CD14-positive monocyte (primary cell): ENCODE data around the gene NMT1. TPM values are rescaled to one million over a fixed set of nuclear protein-coding genes. Genes with fewer than 3 reads are reported as not detected.

Experiments
- DNase-seq, 3 donors: peaks; one replicate each; pipeline ENCODE4 v3.0.0-alpha.2; 2011 to 2022
- H2AFZ ChIP-seq: 2 replicates; pipeline ENCODE4 v1.6.0; 2012; ENCODE audit warnings: mild to moderate bottlenecking, low read depth, low read length, inconsistent platforms; ENCODE audit not compliant: insufficient read depth, poor library complexity, severe bottlenecking
- H3K27ac ChIP-seq, 2 donors: 1 replicate in 1 of 2; 2 replicates in 1 of 2; pipeline ENCODE4 v1.5.1; 2012 to 2013; ENCODE audit warnings: low read length in 2 of 2, control low read depth in 1 of 2, inconsistent platforms in 1 of 2, low read depth in 1 of 2, mild to moderate bottlenecking in 1 of 2
- H3K27me3 ChIP-seq, 2 donors: one replicate each; pipeline versions ENCODE4 v1.6.0 to v1.6.1; 2011 to 2013; ENCODE audit warnings: low read length in 2 of 2; ENCODE audit not compliant: control insufficient read depth in 2 of 2, insufficient read depth in 2 of 2
- H3K36me3 ChIP-seq, 2 donors: replicated peaks in 1 of 2; 1 replicate in 1 of 2; 2 replicates in 1 of 2; pipeline versions ENCODE4 v1.5.1 to v1.6.1; 2012 to 2013; ENCODE audit warnings: low read length in 2 of 2, control low read depth in 1 of 2, inconsistent platforms in 1 of 2, mild to moderate bottlenecking in 1 of 2; ENCODE audit not compliant: insufficient read depth in 2 of 2, control insufficient read depth in 1 of 2
- H3K4me1 ChIP-seq, 2 donors: 1 replicate in 1 of 2; 2 replicates in 1 of 2; pipeline versions ENCODE4 v1.5.1 to v1.6.1; 2012 to 2013; ENCODE audit warnings: low read length in 2 of 2, control low read depth in 1 of 2, inconsistent platforms in 1 of 2, mild to moderate bottlenecking in 1 of 2, moderate library complexity in 1 of 2; ENCODE audit not compliant: insufficient read depth in 2 of 2, control insufficient read depth in 1 of 2
- H3K4me2 ChIP-seq: replicated peaks from 2 replicates; pipeline ENCODE3; 2012; ENCODE audit warnings: low read length, moderate library complexity, mild to moderate bottlenecking; ENCODE audit not compliant: poor library complexity, severe bottlenecking; ENCODE audit errors: extremely low read depth
- H3K4me3 ChIP-seq, 3 experiments: fragments of 200-600 bp in 1 of 3; sonication (generic) in 1 of 3; replicated peaks in 1 of 3; 1 replicate in 2 of 3; 2 replicates in 1 of 3; pipeline ENCODE4 v1.5.1; 2011 to 2013; ENCODE audit warnings: low read length in 3 of 3, mild to moderate bottlenecking in 3 of 3, control low read depth in 2 of 3, low read depth in 2 of 3, inconsistent platforms in 1 of 3, moderate library complexity in 1 of 3
- H3K79me2 ChIP-seq: 2 replicates; pipeline ENCODE4 v1.6.0; 2012; ENCODE audit warnings: mild to moderate bottlenecking, control low read depth, inconsistent platforms, low read length, moderate library complexity; ENCODE audit not compliant: insufficient read depth
- H3K9ac ChIP-seq: 2 replicates; pipeline ENCODE4 v1.6.0; 2017; ENCODE audit warnings: low read length, mild to moderate bottlenecking; ENCODE audit not compliant: insufficient read depth, poor library complexity, severe bottlenecking
- H3K9me3 ChIP-seq, 2 donors: replicated peaks in 1 of 2; 1 replicate in 1 of 2; 2 replicates in 1 of 2; pipeline versions ENCODE4 v1.5.1 to v1.6.1; 2012 to 2013; ENCODE audit warnings: low read length in 2 of 2, control low read depth in 1 of 2; ENCODE audit not compliant: control insufficient read depth in 1 of 2, insufficient read depth in 1 of 2
- H4K20me1 ChIP-seq: 2 replicates; pipeline ENCODE4 v1.6.0; 2012; ENCODE audit warnings: mild to moderate bottlenecking, low read length, control low read depth, moderate library complexity; ENCODE audit not compliant: insufficient read depth
- H3K27ac Mint-ChIP-seq, 7 donors: one replicate each; pipeline ENCODE4 v1.8.0; 2020; ENCODE audit warnings: mild to moderate bottlenecking in 7 of 7, mixed read lengths in 7 of 7, moderate library complexity in 6 of 7, inconsistent platforms in 2 of 7
- H3K27me3 Mint-ChIP-seq, 3 donors: one replicate each; pipeline ENCODE4 v1.8.0; 2021 to 2022; ENCODE audit warnings: low read depth in 3 of 3, mild to moderate bottlenecking in 3 of 3, mixed read lengths in 3 of 3, moderate library complexity in 3 of 3, inconsistent platforms in 1 of 3
- H3K36me3 Mint-ChIP-seq, 2 donors: one replicate each; pipeline ENCODE4 v1.8.0; 2020; ENCODE audit warnings: mixed read lengths in 2 of 2, inconsistent platforms in 1 of 2, mild to moderate bottlenecking in 1 of 2
- H3K4me1 Mint-ChIP-seq: one replicate; pipeline ENCODE4 v1.8.0; 2020; ENCODE audit warnings: mild to moderate bottlenecking, mixed read lengths
- H3K4me3 Mint-ChIP-seq, 2 donors: one replicate each; pipeline ENCODE4 v1.8.0; 2020; ENCODE audit warnings: mild to moderate bottlenecking in 2 of 2, mixed read lengths in 2 of 2, moderate library complexity in 1 of 2
- H3K9me3 Mint-ChIP-seq, 7 donors: one replicate each; pipeline ENCODE4 v1.8.0; 2020 to 2022; ENCODE audit warnings: mixed read lengths in 7 of 7, mild to moderate bottlenecking in 6 of 7, moderate library complexity in 6 of 7, inconsistent platforms in 2 of 7
- WGBS: methylation state at CpG from one replicate; pipeline ENCODE4 v1.1.5; 2013; ENCODE audit warnings: missing lambda C conversion rate; ENCODE audit not compliant: insufficient coverage; 5-methylcytosine and 5-hydroxymethylcytosine counted together
- intact Hi-C, 2 donors: fragments of 100-400 bp; cut with micrococcal nuclease; formaldehyde crosslinking; loops; one replicate each; pipeline versions ENCODE4 v1.15.0 to v1.15.1; 2023
- polyA plus RNA-seq, 3 donors: library from polyadenylated mRNA; depleted of rRNA in 1 of 3; unstranded in 2 of 3; stranded (reverse) in 1 of 3; fragments of 300-500 nt in 2 of 3; fragments of >200 nt in 1 of 3; fragmentation: Illumina TruSeq in 2 of 3; gene quantifications; 1 replicate in 2 of 3; 2 replicates in 1 of 3; pipeline ENCODE4 v1.2.3, GENCODE V29; 2012 to 2021
- TF ChIP-seq, protein P1 (sequence below): fragments of 200-600 bp; IDR thresholded peaks from one replicate; pipeline ENCODE4 v1.8.0; 2022; ENCODE audit warnings: antibody characterized with exemption, mild to moderate bottlenecking

NMT1 gene
- polyA plus RNA-seq, 3 donors = 27.2 to 50.2 (median 45.1) TPM

DNA sequence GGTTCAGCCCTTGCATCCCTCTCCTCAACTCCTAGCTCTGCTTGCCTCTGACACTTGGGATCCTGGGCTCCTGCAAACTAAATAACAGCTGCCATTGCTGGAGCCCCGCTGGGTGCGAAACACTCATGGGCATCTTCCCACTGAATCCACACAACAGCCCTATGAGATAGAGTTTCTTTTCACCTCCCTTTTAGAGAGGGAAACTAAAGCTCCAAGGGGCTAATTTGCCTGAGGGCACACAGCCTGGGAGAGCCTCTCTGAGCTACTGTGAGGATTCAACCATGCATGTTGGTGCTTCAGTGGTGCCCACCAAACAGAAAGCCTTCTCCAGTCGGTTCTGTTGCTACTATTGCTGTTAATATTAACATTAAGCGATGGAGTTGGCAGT, 78.4 kb downstream of the NMT1 start:
- H3K9me3 Mint-ChIP-seq = no peaks in the 10 kb centered on the region
- no peak overlapping the region for H3K9ac ChIP-seq
- peaks cover 0 to 6% of the 10 kb centered on the region in 2 donors for H3K36me3 ChIP-seq
- intact Hi-C loops = loop anchor here (10.0 kb wide), 2 partner anchors 245 to 365 kb away; no protein-coding TSS in a partner anchor
- peaks cover 5% of the 10 kb centered on the region for H3K79me2 ChIP-seq
- no CpG with 5 or more reads among the region's 4 CpGs for WGBS
- no peak overlapping the region for H3K4me3 Mint-ChIP-seq
- peaks cover 0 to 2% (median 0%) of the 10 kb centered on the region in 3 donors for H3K27me3 Mint-ChIP-seq
- H3K4me3 ChIP-seq = no peak overlapping the region
- no peaks in the 10 kb centered on the region for H3K27me3 ChIP-seq
- no peak overlapping the region for H3K4me2 ChIP-seq
- TF ChIP-seq, protein P1, sequence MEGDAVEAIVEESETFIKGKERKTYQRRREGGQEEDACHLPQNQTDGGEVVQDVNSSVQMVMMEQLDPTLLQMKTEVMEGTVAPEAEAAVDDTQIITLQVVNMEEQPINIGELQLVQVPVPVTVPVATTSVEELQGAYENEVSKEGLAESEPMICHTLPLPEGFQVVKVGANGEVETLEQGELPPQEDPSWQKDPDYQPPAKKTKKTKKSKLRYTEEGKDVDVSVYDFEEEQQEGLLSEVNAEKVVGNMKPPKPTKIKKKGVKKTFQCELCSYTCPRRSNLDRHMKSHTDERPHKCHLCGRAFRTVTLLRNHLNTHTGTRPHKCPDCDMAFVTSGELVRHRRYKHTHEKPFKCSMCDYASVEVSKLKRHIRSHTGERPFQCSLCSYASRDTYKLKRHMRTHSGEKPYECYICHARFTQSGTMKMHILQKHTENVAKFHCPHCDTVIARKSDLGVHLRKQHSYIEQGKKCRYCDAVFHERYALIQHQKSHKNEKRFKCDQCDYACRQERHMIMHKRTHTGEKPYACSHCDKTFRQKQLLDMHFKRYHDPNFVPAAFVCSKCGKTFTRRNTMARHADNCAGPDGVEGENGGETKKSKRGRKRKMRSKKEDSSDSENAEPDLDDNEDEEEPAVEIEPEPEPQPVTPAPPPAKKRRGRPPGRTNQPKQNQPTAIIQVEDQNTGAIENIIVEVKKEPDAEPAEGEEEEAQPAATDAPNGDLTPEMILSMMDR = no peak
- no peak overlapping the region for H2AFZ ChIP-seq
- H3K4me1 ChIP-seq = peaks cover 18 to 25% of the 10 kb centered on the region in 2 donors
- DNase-seq = no peak
- H3K36me3 Mint-ChIP-seq = peaks cover 3 to 14% of the 10 kb centered on the region in 2 donors
- no peak overlapping the region for H3K27ac ChIP-seq
- H3K4me1 Mint-ChIP-seq = peaks cover 19% of the 10 kb centered on the region
- no peaks in the 10 kb centered on the region for H3K9me3 ChIP-seq
- no peaks in the 10 kb centered on the region for H4K20me1 ChIP-seq
- peak overlapping the region in 1 of 7 donors; percentile 79 for H3K27ac Mint-ChIP-seq

DNA sequence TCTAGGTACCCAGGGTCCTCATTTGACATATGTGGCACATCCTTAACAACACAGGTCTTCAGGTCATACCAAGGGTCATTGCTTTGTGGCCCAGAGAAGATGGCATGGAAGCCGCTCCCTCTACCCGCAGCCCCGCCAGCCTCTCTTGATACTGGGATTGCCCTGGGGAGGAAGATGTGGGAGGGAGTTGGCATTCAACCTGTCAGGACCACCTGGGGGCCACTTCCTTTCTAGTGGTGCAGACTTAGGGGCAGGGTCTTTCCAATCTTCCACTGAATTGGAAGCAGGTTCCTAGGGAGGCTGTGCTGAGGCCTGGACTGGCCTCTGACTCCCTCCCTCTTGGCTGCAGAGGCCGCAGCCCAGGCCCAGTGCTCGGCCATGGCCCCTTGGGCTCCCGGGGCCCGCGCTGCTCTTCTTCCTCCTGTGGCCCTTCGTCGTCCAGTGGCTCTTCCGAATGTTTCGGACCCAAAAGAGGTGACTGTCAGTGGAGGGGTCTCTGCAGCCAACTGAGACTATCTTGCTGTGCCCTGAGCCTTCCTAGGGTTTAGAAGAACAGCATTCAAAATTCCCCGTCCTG, 82.1 kb downstream of the NMT1 start:
- peak overlapping the region in 1 of 3 experiments; percentile 83 for H3K4me3 ChIP-seq

More for the DNA sequence above, 82.1 kb downstream of the NMT1 start:
- H3K36me3 Mint-ChIP-seq = peaks cover 2 to 8% of the 10 kb centered on the region in 2 donors
- peak overlapping the region; percentile 95 for H2AFZ ChIP-seq
- peaks cover 6% of the 10 kb centered on the region for H3K79me2 ChIP-seq
- intact Hi-C loops = loop anchor here in 1 of 2 donors (10.0 kb wide), 1 partner anchor 172 kb away; the partner anchor contains the start of gene MAP3K14
- 81% methylated on average over 6 of the region's 13 CpGs for WGBS
- H3K36me3 ChIP-seq = peaks cover 0 to 6% of the 10 kb centered on the region in 2 donors
- no peaks in the 10 kb centered on the region for H3K27me3 ChIP-seq
- H3K27me3 Mint-ChIP-seq = peaks cover 0 to 2% (median 0%) of the 10 kb centered on the region in 3 donors
- H3K27ac ChIP-seq = no peak overlapping the region
- peak overlapping the region; percentile 93 for H3K4me2 ChIP-seq
- no peak overlapping the region for H3K9ac ChIP-seq
- H3K9me3 ChIP-seq = no peaks in the 10 kb centered on the region
- H4K20me1 ChIP-seq = no peaks in the 10 kb centered on the region
- TF ChIP-seq, protein P1 = no peak
- H3K9me3 Mint-ChIP-seq = no peaks in the 10 kb centered on the region
- H3K4me1 ChIP-seq = peaks cover 27 to 37% of the 10 kb centered on the region in 2 donors
- DNase-seq = no peak
- H3K27ac Mint-ChIP-seq = peak overlapping the region in 1 of 7 donors; percentile 54
- H3K4me3 Mint-ChIP-seq = peak overlapping the region; percentile 81 to 86
- H3K4me1 Mint-ChIP-seq = peaks cover 26% of the 10 kb centered on the region
